ENCODE measurements around the gene TLL2. TPM values are rescaled to one million over a fixed set of nuclear protein-coding genes. Genes with fewer than 3 reads are reported as not detected.

The TLL2 gene
- total and polyA plus RNA-seq, 12 donors = 0.10 to 0.40 (median 0.13) TPM; not detected in 6

DNA sequence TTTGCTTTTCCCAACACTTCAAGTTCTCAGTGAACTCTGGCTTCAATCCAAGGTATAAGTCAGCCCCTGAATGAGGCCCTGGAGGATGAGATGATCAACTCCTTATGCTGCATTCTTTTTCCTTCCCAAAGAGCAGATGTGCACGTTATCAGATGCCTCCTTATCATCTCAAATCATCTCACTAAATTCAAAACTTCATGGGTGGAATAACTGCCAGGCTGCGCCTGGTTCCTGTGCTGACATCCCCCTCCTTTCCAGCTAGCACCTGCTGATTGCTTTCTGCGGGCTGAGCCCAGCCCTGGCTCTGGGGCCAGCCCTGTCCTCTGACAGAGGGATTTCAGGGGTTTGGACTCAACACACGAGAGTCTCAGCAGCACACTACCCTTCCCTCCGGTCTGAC, 44.9 kb downstream of the TLL2 start:
- Histone ChIP-seq H3K27me3 (peaks cover 4% of the 10 kb centered on the region), H3K4me1 (replicated peaks in 1 of 2) (no peaks in the 10 kb centered on the region), H3K9me3 (replicated peaks in 1 of 3) (no peaks in the 10 kb centered on the region), H3K36me3 (replicated peaks in 1 of 2) (no peaks in the 10 kb centered on the region), H3K27ac (no peak overlapping the region), H3K4me3 (no peak overlapping the region)
- DNase-seq = no peak
- 52 to 68% (median 58%) methylated on average over 5 of the region's 5 CpGs for WGBS, 4 donors
- no peak for TF ChIP-seq POLR2A (IDR thresholded peaks at IDR 0.05)
- TF ChIP-seq, protein P1, sequence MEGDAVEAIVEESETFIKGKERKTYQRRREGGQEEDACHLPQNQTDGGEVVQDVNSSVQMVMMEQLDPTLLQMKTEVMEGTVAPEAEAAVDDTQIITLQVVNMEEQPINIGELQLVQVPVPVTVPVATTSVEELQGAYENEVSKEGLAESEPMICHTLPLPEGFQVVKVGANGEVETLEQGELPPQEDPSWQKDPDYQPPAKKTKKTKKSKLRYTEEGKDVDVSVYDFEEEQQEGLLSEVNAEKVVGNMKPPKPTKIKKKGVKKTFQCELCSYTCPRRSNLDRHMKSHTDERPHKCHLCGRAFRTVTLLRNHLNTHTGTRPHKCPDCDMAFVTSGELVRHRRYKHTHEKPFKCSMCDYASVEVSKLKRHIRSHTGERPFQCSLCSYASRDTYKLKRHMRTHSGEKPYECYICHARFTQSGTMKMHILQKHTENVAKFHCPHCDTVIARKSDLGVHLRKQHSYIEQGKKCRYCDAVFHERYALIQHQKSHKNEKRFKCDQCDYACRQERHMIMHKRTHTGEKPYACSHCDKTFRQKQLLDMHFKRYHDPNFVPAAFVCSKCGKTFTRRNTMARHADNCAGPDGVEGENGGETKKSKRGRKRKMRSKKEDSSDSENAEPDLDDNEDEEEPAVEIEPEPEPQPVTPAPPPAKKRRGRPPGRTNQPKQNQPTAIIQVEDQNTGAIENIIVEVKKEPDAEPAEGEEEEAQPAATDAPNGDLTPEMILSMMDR (IDR thresholded peaks at IDR 0.05) = no peak
- intact Hi-C loops (cut with DNase I) = no loop called here

DNA sequence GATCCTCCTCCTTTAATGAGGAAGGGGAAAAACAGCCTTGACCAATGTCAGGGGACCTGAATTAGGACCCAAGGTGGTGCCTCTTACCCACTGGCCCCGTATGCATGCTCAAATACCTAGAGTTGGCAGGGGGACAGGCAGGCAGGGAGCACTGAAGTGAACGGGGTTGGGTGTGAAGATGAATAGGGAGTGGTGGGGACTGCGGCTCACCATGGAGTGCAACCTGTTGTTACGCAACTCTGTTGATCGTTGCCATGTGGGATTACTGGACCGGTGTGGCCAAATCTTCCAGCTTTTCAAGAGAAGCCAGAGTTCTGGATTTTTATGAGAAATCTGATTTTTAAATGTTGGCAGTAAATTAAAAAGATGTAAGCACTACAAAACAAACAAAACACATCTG, 48.1 kb downstream of the TLL2 start:
- intact Hi-C loops (cut with DNase I) = no loop called here
- no peak for DNase-seq
- H3K27ac ChIP-seq = no peak overlapping the region
- 92 to 95% (median 93%) methylated on average over 6 of the region's 6 CpGs for WGBS, 4 donors
- H3K9me3 ChIP-seq (replicated peaks in 1 of 3) = no peaks in the 10 kb centered on the region
- no peak overlapping the region for H3K4me3 ChIP-seq
- H3K36me3 ChIP-seq (replicated peaks in 1 of 2) = no peaks in the 10 kb centered on the region
- H3K4me1 ChIP-seq (replicated peaks in 1 of 2) = no peaks in the 10 kb centered on the region
- TF ChIP-seq, protein P1 (IDR thresholded peaks at IDR 0.05) = no peak
- TF ChIP-seq POLR2A (IDR thresholded peaks at IDR 0.05) = no peak
- peaks cover 4% of the 10 kb centered on the region for H3K27me3 ChIP-seq

DNA sequence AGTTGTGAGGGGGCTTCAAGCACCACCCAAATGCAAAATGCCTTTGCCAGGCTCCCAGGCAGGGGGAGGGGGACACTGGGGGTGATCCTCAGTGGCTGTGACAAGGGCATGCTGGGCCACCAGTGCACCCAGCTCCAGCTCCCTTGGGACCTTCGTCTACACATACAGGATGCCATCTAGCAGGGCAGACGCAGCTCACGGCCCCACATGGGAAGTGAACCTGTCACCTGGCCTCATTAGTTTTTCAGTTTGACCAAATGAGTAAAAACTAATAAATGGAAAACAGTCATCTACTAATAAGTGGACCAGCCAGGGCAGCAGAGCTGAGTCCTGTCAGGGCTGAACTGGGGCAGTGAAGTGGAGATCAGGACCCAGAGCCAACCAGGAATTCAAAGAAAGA, 50.2 kb downstream of the TLL2 start:
- H3K27ac ChIP-seq = no peak overlapping the region
- no peaks in the 10 kb centered on the region for H3K9me3 ChIP-seq (replicated peaks in 1 of 3)
- H3K4me3 ChIP-seq = no peak overlapping the region
- H3K4me1 ChIP-seq (replicated peaks in 1 of 2) = no peaks in the 10 kb centered on the region
- intact Hi-C loops (cut with DNase I) = no loop called here
- no peak for DNase-seq
- WGBS, 4 donors = 61 to 86% (median 80%) methylated on average over 3 of the region's 3 CpGs
- TF ChIP-seq, protein P1 (IDR thresholded peaks at IDR 0.05) = no peak
- TF ChIP-seq POLR2A (IDR thresholded peaks at IDR 0.05) = no peak
- H3K36me3 ChIP-seq (replicated peaks in 1 of 2) = no peaks in the 10 kb centered on the region
- peaks cover 3% of the 10 kb centered on the region for H3K27me3 ChIP-seq

DNA sequence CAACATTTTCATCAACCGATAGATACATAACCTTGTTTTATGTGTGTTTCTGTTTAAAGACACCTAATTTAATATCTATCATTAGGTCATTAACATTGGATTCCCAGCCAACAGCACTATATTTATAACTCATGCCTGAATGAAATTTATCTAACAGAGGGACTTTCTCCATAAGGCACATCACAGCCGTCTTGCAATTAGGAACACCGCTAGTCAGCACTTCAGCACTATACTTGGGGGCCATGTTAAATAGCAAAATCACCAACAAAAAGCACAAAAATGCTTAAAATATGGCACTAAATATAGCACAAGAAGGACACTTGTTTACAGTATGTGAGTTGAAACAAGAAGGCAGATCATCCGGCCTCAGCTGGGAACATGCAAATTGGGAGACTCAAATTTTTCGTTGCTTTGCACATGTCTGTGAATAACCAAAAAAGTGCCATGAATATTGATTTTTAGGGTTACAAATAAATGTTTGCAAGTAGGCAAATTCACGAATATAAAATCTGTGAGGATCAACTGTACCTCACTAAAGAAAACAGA, 51.0 kb downstream of the TLL2 start:
- Histone ChIP-seq H3K4me1 (replicated peaks in 1 of 2) (no peaks in the 10 kb centered on the region), H3K36me3 (replicated peaks in 1 of 2) (no peaks in the 10 kb centered on the region), H3K27me3 (peaks cover 3% of the 10 kb centered on the region), H3K27ac (no peak overlapping the region), H3K9me3 (replicated peaks in 1 of 3) (no peaks in the 10 kb centered on the region), H3K4me3 (no peak overlapping the region)
- TF ChIP-seq, protein P1 (IDR thresholded peaks at IDR 0.05) = no peak
- TF ChIP-seq POLR2A (IDR thresholded peaks at IDR 0.05) = no peak
- no peak for DNase-seq
- 76 to 94% (median 86%) methylated on average over 6 of the region's 6 CpGs for WGBS, 4 donors
- intact Hi-C loops (cut with DNase I) = no loop called here

Measured in adrenal gland (tissue), 12 donors.